OCI-LY3 (cell line): ENCODE results near the gene GAS2.

Experiments
- H2AFZ ChIP-seq: fragments of 200-600, 300-600 bp; shearing (Covaris generic); 2 replicates; pipeline ENCODE4 v1.6.0; 2014; ENCODE audit warnings: antibody characterized with exemption, low read depth, low read length
- H3K27ac ChIP-seq: fragments of 200-600, 300-600 bp; sonication (generic); 2 replicates; pipeline ENCODE4 v1.5.1; 2014; ENCODE audit warnings: mild to moderate bottlenecking, low read length, moderate library complexity, mixed read lengths
- H3K27me3 ChIP-seq: fragments of 200-600, 300-600 bp; sonication (generic); 2 replicates; pipeline ENCODE4 v1.6.1; 2014; ENCODE audit warnings: low read depth, low read length, mixed read lengths
- H3K36me3 ChIP-seq: fragments of 200-600, 300-600 bp; sonication (generic); replicated peaks from 2 replicates; pipeline ENCODE3; 2014; ENCODE audit warnings: low read depth, low read length, mixed read lengths
- H3K4me1 ChIP-seq: fragments of 300-600, 200-600 bp; sonication (generic); 2 replicates; pipeline ENCODE4 v1.6.1; 2014; ENCODE audit warnings: low read length, mixed read lengths
- H3K4me2 ChIP-seq: fragments of 200-600, 300-600 bp; sonication (generic); 2 replicates; pipeline ENCODE4 v1.6.1; 2014; ENCODE audit warnings: low read length, mixed read lengths
- H3K4me3 ChIP-seq: fragments of 300-600, 200-600 bp; sonication (generic); 2 replicates; pipeline ENCODE4 v1.5.1; 2014; ENCODE audit warnings: antibody characterized with exemption, mild to moderate bottlenecking, low read length, moderate library complexity
- H3K79me2 ChIP-seq: fragments of 300-600, 200-600 bp; shearing (Covaris generic); 2 replicates; pipeline ENCODE4 v1.6.1; 2014; ENCODE audit warnings: mild to moderate bottlenecking, low read length, mixed read lengths
- H3K9ac ChIP-seq: fragments of 300-600, 200-600 bp; shearing (Covaris generic); 2 replicates; pipeline ENCODE4 v1.6.0; 2014; ENCODE audit warnings: mild to moderate bottlenecking, low read length, moderate library complexity
- H3K9me3 ChIP-seq: fragments of 200-600, 300-600 bp; shearing (Covaris generic); 2 replicates; pipeline ENCODE4 v1.6.1; 2014; ENCODE audit warnings: low read length, mixed read lengths; ENCODE audit not compliant: insufficient read depth
- H4K20me1 ChIP-seq: fragments of 200-600, 300-600 bp; sonication (generic); 2 replicates; pipeline ENCODE4 v1.6.1; 2016; ENCODE audit warnings: low read length, mixed read lengths; ENCODE audit not compliant: insufficient read depth
- EZH2phosphoT487 ChIP-seq: fragments of 200-600 bp; shearing (Covaris generic); IDR thresholded peaks from 2 replicates; pipeline ENCODE4 v1.6.1; 2018; ENCODE audit warnings: antibody characterized with exemption, mixed run types, low read depth
- TF ChIP-seq, protein P1 (sequence below): fragments of 200-600, 300-600 bp; sonication (generic); IDR thresholded peaks from 2 replicates; pipeline ENCODE4 v1.5.1; 2014; ENCODE audit warnings: antibody characterized with exemption, low read length, low read depth

The GAS2 gene

DNA sequence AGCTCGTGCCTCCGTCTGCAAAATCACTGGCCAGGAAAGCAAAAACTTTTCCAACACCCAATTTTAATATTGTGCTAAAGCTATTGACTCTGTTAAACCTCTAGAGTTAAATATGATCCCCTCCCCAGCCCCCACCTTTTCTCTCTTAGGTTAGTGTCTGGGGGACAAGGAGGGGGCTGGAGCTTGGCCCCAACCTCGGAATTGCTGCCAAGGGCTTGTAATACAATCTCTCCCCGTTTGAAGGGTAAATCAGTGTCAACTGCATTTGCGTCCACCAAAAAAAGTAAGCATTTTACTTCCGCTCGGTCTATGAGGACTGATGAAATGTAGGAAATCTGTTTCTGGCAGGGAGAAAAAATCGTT lies at the start of gene GAS2:
Gene GAS2 (plus strand): TSS at position 287 of the 363 bp plus-strand sequence. CDS start 8,259 bp downstream, outside the sequence.
- Histone ChIP-seq H2AFZ (no peak within 1 kb of the TSS), H4K20me1 (no peaks in the 10 kb centered on the region), H3K9ac (no peak within 1 kb of the TSS), H3K36me3 (no peaks in the 10 kb centered on the region), H3K79me2 (no peaks in the 10 kb centered on the region), H3K4me3 (no peak within 1 kb of the TSS), H3K4me2 (no peak within 1 kb of the TSS), H3K9me3 (no peaks in the 10 kb centered on the region), H3K27me3 (no peaks in the 10 kb centered on the region), H3K4me1 (peaks cover 4% of the 10 kb centered on the region; the same call in 1 of the 2 replicates), H3K27ac (no peak within 1 kb of the TSS)
- TF ChIP-seq, protein P1, sequence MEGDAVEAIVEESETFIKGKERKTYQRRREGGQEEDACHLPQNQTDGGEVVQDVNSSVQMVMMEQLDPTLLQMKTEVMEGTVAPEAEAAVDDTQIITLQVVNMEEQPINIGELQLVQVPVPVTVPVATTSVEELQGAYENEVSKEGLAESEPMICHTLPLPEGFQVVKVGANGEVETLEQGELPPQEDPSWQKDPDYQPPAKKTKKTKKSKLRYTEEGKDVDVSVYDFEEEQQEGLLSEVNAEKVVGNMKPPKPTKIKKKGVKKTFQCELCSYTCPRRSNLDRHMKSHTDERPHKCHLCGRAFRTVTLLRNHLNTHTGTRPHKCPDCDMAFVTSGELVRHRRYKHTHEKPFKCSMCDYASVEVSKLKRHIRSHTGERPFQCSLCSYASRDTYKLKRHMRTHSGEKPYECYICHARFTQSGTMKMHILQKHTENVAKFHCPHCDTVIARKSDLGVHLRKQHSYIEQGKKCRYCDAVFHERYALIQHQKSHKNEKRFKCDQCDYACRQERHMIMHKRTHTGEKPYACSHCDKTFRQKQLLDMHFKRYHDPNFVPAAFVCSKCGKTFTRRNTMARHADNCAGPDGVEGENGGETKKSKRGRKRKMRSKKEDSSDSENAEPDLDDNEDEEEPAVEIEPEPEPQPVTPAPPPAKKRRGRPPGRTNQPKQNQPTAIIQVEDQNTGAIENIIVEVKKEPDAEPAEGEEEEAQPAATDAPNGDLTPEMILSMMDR: no peak
- TF ChIP-seq EZH2phosphoT487: no peak

DNA sequence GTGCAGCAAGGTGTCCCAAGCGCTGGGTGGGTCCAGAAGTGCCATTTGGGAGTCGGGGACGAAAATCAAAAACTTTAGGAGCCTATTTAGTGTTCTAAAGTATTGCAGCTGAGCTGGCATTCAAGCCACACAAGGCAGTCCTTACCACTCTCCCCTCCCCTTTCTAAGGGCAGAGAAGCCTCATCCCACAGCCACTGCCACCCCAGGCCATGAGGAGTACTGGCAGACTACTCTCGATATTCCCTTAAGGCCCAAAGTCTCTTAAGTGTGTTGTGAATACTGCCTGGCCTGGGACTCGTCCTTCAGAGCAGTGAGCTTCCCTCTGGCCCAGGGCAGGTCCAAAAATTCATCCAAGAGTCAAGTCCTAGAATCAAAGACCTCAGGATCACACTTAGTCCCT lies 48.5 kb upstream of the GAS2 start:
- Histone ChIP-seq H3K4me3 (no peak overlapping the region), H2AFZ (no peak overlapping the region), H3K27me3 (no peaks in the 10 kb centered on the region), H3K36me3 (peaks cover 29% of the 10 kb centered on the region), H3K4me1 (no peaks in the 10 kb centered on the region), H3K9me3 (peaks cover 7% of the 10 kb centered on the region; the same call in 1 of the 2 replicates), H3K9ac (no peak overlapping the region), H3K4me2 (no peak overlapping the region), H3K27ac (no peak overlapping the region), H3K79me2 (no peaks in the 10 kb centered on the region), H4K20me1 (no peaks in the 10 kb centered on the region)
- TF ChIP-seq EZH2phosphoT487: no peak
- TF ChIP-seq, protein P1: no peak

DNA sequence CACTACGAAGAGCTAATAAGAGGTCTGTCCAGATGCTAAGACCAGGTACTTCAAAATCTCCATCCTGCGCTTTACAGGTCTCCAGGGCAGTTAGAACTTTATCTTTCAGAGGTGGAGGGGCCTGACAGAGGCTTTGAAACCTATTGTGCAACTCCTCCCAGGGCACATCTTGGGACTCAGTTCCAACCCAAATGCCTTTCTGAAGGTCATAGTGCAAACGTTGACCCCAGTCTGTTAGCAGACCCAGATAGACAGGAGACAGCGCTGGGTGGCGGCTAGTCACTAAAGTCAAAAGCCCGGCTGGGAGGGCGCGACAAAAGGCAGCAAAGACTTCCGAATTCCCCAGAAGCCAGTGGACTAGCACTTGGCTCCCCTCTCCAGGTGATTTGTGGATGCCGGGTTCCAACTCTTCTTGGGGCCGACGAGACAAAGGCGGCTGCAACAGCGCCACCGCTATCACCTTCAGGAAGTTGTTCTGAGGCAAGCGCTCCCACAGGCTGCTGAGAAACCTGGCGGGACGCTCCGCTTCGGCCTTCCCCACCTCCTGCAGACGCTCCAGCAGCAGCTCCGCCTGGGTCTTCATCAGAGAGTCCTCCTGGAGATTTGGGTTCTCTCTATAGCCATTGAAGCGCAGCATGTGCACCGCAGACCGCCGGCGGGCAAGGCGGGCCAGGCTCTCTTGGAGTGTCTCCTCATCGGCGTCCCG lies 41.5 kb upstream of the GAS2 start:
- peak overlapping the region; percentile 88 for H3K4me2 ChIP-seq
- H3K36me3 ChIP-seq: peaks cover 43% of the 10 kb centered on the region
- H2AFZ ChIP-seq: peak overlapping the region; percentile 97
- no peaks in the 10 kb centered on the region for H3K9me3 ChIP-seq
- H3K27me3 ChIP-seq: no peaks in the 10 kb centered on the region
- peaks cover 20% of the 10 kb centered on the region for H3K79me2 ChIP-seq
- H3K9ac ChIP-seq: peak overlapping the region; percentile 79
- H3K4me3 ChIP-seq: peak overlapping the region; percentile 91
- peak overlapping the region; percentile 55 for H3K27ac ChIP-seq
- TF ChIP-seq, protein P1: peak; percentile 55
- TF ChIP-seq EZH2phosphoT487: no peak
- H4K20me1 ChIP-seq: no peaks in the 10 kb centered on the region
- H3K4me1 ChIP-seq: peaks cover 14% of the 10 kb centered on the region

DNA sequence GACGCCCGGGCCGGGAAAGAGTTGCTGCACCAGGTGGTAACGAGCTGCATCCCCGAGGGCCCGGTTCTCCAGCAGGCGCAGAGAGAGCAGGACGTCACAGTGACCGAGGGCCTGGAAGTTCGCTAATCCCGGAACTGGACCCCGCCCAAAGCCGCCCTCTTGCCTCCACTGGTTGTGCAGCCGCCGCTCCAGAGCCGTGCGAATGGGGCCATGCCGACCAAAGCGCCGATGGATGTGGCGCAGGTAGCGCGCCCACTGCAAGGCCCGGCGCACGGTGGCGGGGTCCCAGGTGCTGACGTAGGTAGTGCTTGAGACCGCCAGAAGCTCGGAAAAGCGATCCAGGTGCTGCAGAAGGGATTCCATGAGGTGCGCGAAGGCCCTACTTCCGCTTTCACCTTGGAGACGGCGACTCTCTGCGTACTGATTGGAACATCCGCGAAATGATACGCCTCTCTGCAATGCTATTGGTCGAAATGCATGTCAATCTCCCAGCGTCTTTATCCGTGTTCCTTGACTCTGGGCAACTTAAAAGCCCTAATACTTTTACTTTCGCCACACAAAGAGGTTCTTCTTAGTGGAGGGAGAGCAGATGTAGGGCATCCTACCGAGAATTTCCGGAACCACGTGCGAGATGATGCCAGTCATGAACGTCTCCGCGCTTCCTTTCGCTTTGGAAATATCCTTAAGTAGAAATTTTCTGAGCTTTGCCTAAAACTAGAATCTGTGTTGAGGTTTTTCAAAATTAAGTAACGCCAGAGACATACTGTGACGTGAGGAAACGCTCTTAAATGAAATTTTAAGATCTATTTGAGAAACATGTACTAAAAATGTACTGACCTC lies 40.7 kb upstream of the GAS2 start, which contains the start of gene FANCF:
Gene FANCF (minus strand): TSS at position 376 of the 840 bp plus-strand sequence. CDS start 13 bp downstream, at position 363.
- Histone ChIP-seq H3K27ac (peak within 1 kb of the TSS; percentile 66), H4K20me1 (no peaks in the 10 kb centered on the region), H3K36me3 (peaks cover 37% of the 10 kb centered on the region), H3K9me3 (no peaks in the 10 kb centered on the region), H3K4me2 (peak within 1 kb of the TSS; percentile 88), H3K79me2 (peaks cover 20% of the 10 kb centered on the region), H3K4me3 (peak within 1 kb of the TSS; percentile 91), H3K4me1 (peaks cover 14% of the 10 kb centered on the region), H3K27me3 (no peaks in the 10 kb centered on the region), H2AFZ (peak within 1 kb of the TSS; percentile 97), H3K9ac (peak within 1 kb of the TSS; percentile 79)
- TF ChIP-seq, protein P1: no peak
- no peak for TF ChIP-seq EZH2phosphoT487
